Activated naive CD8-positive, alpha-beta T cell treated with anti-CD3 and anti-CD28 coated beads for 36 hours (primary cell): ENCODE results near the gene GATC. TPM values are rescaled to one million over a fixed set of nuclear protein-coding genes. Genes with fewer than 3 reads are reported as not detected.
A peak's percentile ranks its signal among the peaks of the same experiment; 100 is the strongest.
"Not testable (repeated sequence)": the region's sequence is repeated elsewhere in the genome, so short reads cannot be mapped to it uniquely, and the experiment has no call there.

Experiments
- DNase-seq: peaks from one replicate; pipeline ENCODE4 v3.0.0; 2021
- H3K27ac Mint-ChIP-seq: one replicate; pipeline ENCODE4 v1.8.0; 2022; ENCODE audit warnings: mild to moderate bottlenecking, moderate library complexity, mixed read lengths
- H3K27me3 Mint-ChIP-seq: one replicate; pipeline ENCODE4 v1.8.0; 2022; ENCODE audit warnings: mild to moderate bottlenecking, mixed read lengths
- H3K36me3 Mint-ChIP-seq: one replicate; pipeline ENCODE4 v1.8.0; 2021; ENCODE audit warnings: mild to moderate bottlenecking, mixed read lengths
- H3K4me1 Mint-ChIP-seq: one replicate; pipeline ENCODE4 v1.8.0; 2021; ENCODE audit warnings: mixed read lengths
- H3K4me3 Mint-ChIP-seq: one replicate; pipeline ENCODE4 v1.8.0; 2022; ENCODE audit warnings: mild to moderate bottlenecking, moderate library complexity, mixed read lengths
- H3K9me3 Mint-ChIP-seq: one replicate; pipeline ENCODE4 v1.8.0; 2022; ENCODE audit warnings: mixed read lengths
- total RNA-seq, 2 experiments: library from RNA; stranded (reverse); gene quantifications; one replicate each; pipeline ENCODE4 v1.2.3, GENCODE V29; 2021

GATC gene
- total RNA-seq, 2 experiments from 2014 or later, result 25.0 to 30.5 TPM

- Mint-ChIP-seq H3K9me3 (no peaks in the 10 kb centered on the region), H3K4me3 (no peak overlapping the region), H3K4me1 (peaks cover 7% of the 10 kb centered on the region), H3K36me3 (peaks cover 2% of the 10 kb centered on the region), H3K27ac (peak overlapping the region; percentile 0), H3K27me3 (no peaks in the 10 kb centered on the region)
- DNase-seq, result no peak
Observed at GRCh38 chr12:120474616-120474960, 28.3 kb downstream of the GATC start.

- Mint-ChIP-seq H3K27me3 (no peaks in the 10 kb centered on the region), H3K27ac (no peak overlapping the region), H3K9me3 (no peaks in the 10 kb centered on the region), H3K4me1 (peaks cover 3% of the 10 kb centered on the region), H3K36me3 (no peaks in the 10 kb centered on the region), H3K4me3 (no peak overlapping the region)
- no peak for DNase-seq
Observed at GRCh38 chr12:120475643-120476042, 29.4 kb downstream of the GATC start.

- no peaks in the 10 kb centered on the region for H3K9me3 Mint-ChIP-seq
- H3K4me1 Mint-ChIP-seq, result no peaks in the 10 kb centered on the region
- no peak for DNase-seq
- no peak overlapping the region for H3K4me3 Mint-ChIP-seq
- H3K36me3 Mint-ChIP-seq, result no peaks in the 10 kb centered on the region
- no peak overlapping the region for H3K27ac Mint-ChIP-seq
- no peaks in the 10 kb centered on the region for H3K27me3 Mint-ChIP-seq
Observed at GRCh38 chr12:120479458-120479857, 33.2 kb downstream of the GATC start.

- no peak overlapping the region for H3K4me3 Mint-ChIP-seq
- H3K36me3 Mint-ChIP-seq, result no peaks in the 10 kb centered on the region
- H3K9me3 Mint-ChIP-seq, result no peaks in the 10 kb centered on the region
- H3K4me1 Mint-ChIP-seq, result no peaks in the 10 kb centered on the region
- H3K27me3 Mint-ChIP-seq, result no peaks in the 10 kb centered on the region
- DNase-seq, result no peak
- H3K27ac Mint-ChIP-seq, result no peak overlapping the region
Observed at GRCh38 chr12:120480211-120480610, 34.0 kb downstream of the GATC start.

GRCh38 chr12:120481022-120481767, 35.0 kb downstream of the GATC start:
- Mint-ChIP-seq H3K27me3 (no peaks in the 10 kb centered on the region), H3K9me3 (no peaks in the 10 kb centered on the region), H3K4me1 (no peaks in the 10 kb centered on the region), H3K27ac (no peak overlapping the region), H3K36me3 (no peaks in the 10 kb centered on the region), H3K4me3 (no peak overlapping the region)
- no peak for DNase-seq

GRCh38 chr12:120483621-120484020, 37.4 kb downstream of the GATC start:
- Mint-ChIP-seq H3K4me3 (no peak overlapping the region), H3K4me1 (no peaks in the 10 kb centered on the region), H3K9me3 (no peaks in the 10 kb centered on the region), H3K36me3 (no peaks in the 10 kb centered on the region), H3K27me3 (no peaks in the 10 kb centered on the region), H3K27ac (no peak overlapping the region)
- no peak for DNase-seq

- no peaks in the 10 kb centered on the region for H3K36me3 Mint-ChIP-seq
- no peaks in the 10 kb centered on the region for H3K27me3 Mint-ChIP-seq
- H3K27ac Mint-ChIP-seq, result no peak overlapping the region
- no peaks in the 10 kb centered on the region for H3K4me1 Mint-ChIP-seq
- no peak overlapping the region for H3K4me3 Mint-ChIP-seq
- H3K9me3 Mint-ChIP-seq, result no peaks in the 10 kb centered on the region
- no peak for DNase-seq
Observed at GRCh38 chr12:120485961-120486881, 40.0 kb downstream of the GATC start.

GRCh38 chr12:120487552-120487951, 41.3 kb downstream of the GATC start:
- not testable (repeated sequence) for H3K27me3 Mint-ChIP-seq, H3K9me3 Mint-ChIP-seq, H3K4me3 Mint-ChIP-seq, DNase-seq, H3K36me3 Mint-ChIP-seq, H3K4me1 Mint-ChIP-seq, H3K27ac Mint-ChIP-seq

GRCh38 chr12:120488057-120488640, 41.9 kb downstream of the GATC start:
- H3K4me1 Mint-ChIP-seq, result no peaks in the 10 kb centered on the region
- no peak for DNase-seq
- no peak overlapping the region for H3K27ac Mint-ChIP-seq
- H3K27me3 Mint-ChIP-seq, result no peaks in the 10 kb centered on the region
- no peak overlapping the region for H3K4me3 Mint-ChIP-seq
- no peaks in the 10 kb centered on the region for H3K9me3 Mint-ChIP-seq
- H3K36me3 Mint-ChIP-seq, result no peaks in the 10 kb centered on the region

GRCh38 chr12:120489018-120489417, 42.8 kb downstream of the GATC start:
- H3K4me1 Mint-ChIP-seq, result no peaks in the 10 kb centered on the region
- no peaks in the 10 kb centered on the region for H3K9me3 Mint-ChIP-seq
- DNase-seq, result no peak
- no peak overlapping the region for H3K4me3 Mint-ChIP-seq
- no peak overlapping the region for H3K27ac Mint-ChIP-seq
- H3K36me3 Mint-ChIP-seq, result no peaks in the 10 kb centered on the region
- H3K27me3 Mint-ChIP-seq, result no peaks in the 10 kb centered on the region

GRCh38 chr12:120490325-120490724, 44.1 kb downstream of the GATC start:
- Mint-ChIP-seq H3K36me3 (no peaks in the 10 kb centered on the region), H3K4me3 (no peak overlapping the region), H3K27me3 (no peaks in the 10 kb centered on the region), H3K9me3 (no peaks in the 10 kb centered on the region), H3K27ac (no peak overlapping the region), H3K4me1 (peaks cover 9% of the 10 kb centered on the region)
- DNase-seq, result no peak

- Mint-ChIP-seq H3K27ac (no peak overlapping the region), H3K4me3 (no peak overlapping the region), H3K27me3 (no peaks in the 10 kb centered on the region), H3K36me3 (no peaks in the 10 kb centered on the region), H3K4me1 (peaks cover 10% of the 10 kb centered on the region), H3K9me3 (no peaks in the 10 kb centered on the region)
- DNase-seq, result no peak
Observed at GRCh38 chr12:120490833-120491512, 44.7 kb downstream of the GATC start.

GRCh38 chr12:120495186-120495730, 49.0 kb downstream of the GATC start:
- Mint-ChIP-seq H3K36me3 (peaks cover 26% of the 10 kb centered on the region), H3K4me1 (peaks cover 22% of the 10 kb centered on the region), H3K9me3 (no peaks in the 10 kb centered on the region), H3K4me3 (peak overlapping the region; percentile 97), H3K27ac (peak overlapping the region; percentile 76), H3K27me3 (no peaks in the 10 kb centered on the region)
- DNase-seq, result no peak

- Mint-ChIP-seq H3K4me3 (peak within 1 kb of the TSS; percentile 97), H3K9me3 (no peaks in the 10 kb centered on the region), H3K27me3 (no peaks in the 10 kb centered on the region), H3K27ac (peak within 1 kb of the TSS; percentile 91), H3K4me1 (peaks cover 22% of the 10 kb centered on the region), H3K36me3 (peaks cover 26% of the 10 kb centered on the region)
- DNase-seq, result peak; percentile 98
Observed at GRCh38 chr12:120495731-120496412, 49.6 kb downstream of the GATC start, which contains the start of gene DYNLL1. Gene DYNLL1 (plus strand): TSS chr12:120496113. CDS start chr12:120496422, 309 bp downstream.
